Measurements from ENCODE around the gene S100A12.

GRCh38 chr1:153384958-153385580 lies 9.6 kb upstream of the S100A12 start:
- TF ChIP-seq CTCF (IDR thresholded peaks at IDR 0.05; ENCODE audit: low read depth, low read length, poor library complexity, severe bottlenecking) (no peak), EZH2phosphoT487 (IDR thresholded peaks at IDR 0.05; ENCODE audit: borderline replicate concordance, low read length) (no peak)
